ENCODE measurements around the gene ZNF213. TPM values are rescaled to one million over a fixed set of nuclear protein-coding genes. Genes with fewer than 3 reads are reported as not detected.

ZNF213 gene
- total RNA-seq, 2 experiments from 2014 or later, result 1.6 to 2.2 TPM

- H3K4me3 Mint-ChIP-seq, result no peak overlapping the region
- H3K27ac ChIP-seq (ENCODE audit: low read depth in 1 of 2, low read length in 2 of 2), result peak overlapping the region in 1 of 2 donors; percentile 18
- no peaks in the 10 kb centered on the region for H3K9me3 ChIP-seq (ENCODE audit: control insufficient read depth in 1 of 2, insufficient read depth in 1 of 2, low read length in 2 of 2)
- ATAC-seq (ENCODE audit: poor library complexity), result no peak
- H3K36me3 ChIP-seq (ENCODE audit: insufficient read depth, low read length), result no peaks in the 10 kb centered on the region
- ChIA-PET CTCF (interaction anchor here (0.5 to 3.7 kb wide), 4 partner anchors 30 to 75 kb away, joined by 3 to 30 read pairs (median 10); no protein-coding TSS in a partner anchor), POLR2A (interaction anchor here (1.3 to 9.3 kb wide), 8 partner anchors 18 to 40 kb away, joined by 3 to 91 read pairs (median 8); partner anchors contain the start of genes IL32 and ZNF213)
- no peaks in the 10 kb centered on the region for H3K27me3 Mint-ChIP-seq
- TF ChIP-seq CTCF (IDR thresholded peaks at IDR 0.05), result no peak
- no peaks in the 10 kb centered on the region for H3K27me3 ChIP-seq (ENCODE audit: control insufficient read depth in 1 of 2, insufficient read depth in 2 of 2, low read length in 2 of 2)
- DNase-seq, result no peak
- no peak overlapping the region for H3K4me3 ChIP-seq (ENCODE audit: low read length)
- no peak overlapping the region for H3K27ac Mint-ChIP-seq
- H3K36me3 Mint-ChIP-seq (ENCODE audit: low read depth), result no peaks in the 10 kb centered on the region
- intact Hi-C loops (cut with DNase I, micrococcal nuclease), result loop anchor here in 1 of 2 experiments (2.0 kb wide), 1 partner anchor 23 kb away; no protein-coding TSS in a partner anchor
- no peaks in the 10 kb centered on the region for H3K9me3 Mint-ChIP-seq
- H3K4me1 Mint-ChIP-seq (ENCODE audit: low read depth), result peaks cover 73% of the 10 kb centered on the region
- H3K4me1 ChIP-seq (ENCODE audit: insufficient read depth, low read length), result peaks cover 55% of the 10 kb centered on the region
Measured at GRCh38 chr16:3099395-3099731, 35.5 kb upstream of the ZNF213 start.

GRCh38 chr16:3099732-3100499 is 34.9 kb upstream of the ZNF213 start:
- peak overlapping the region; percentile 48 for H3K4me3 ChIP-seq (ENCODE audit: low read length)
- CTCF ChIA-PET, result interaction anchor here (0.5 to 3.7 kb wide), 5 partner anchors 19 to 75 kb away, joined by 3 to 30 read pairs (median 4); no protein-coding TSS in a partner anchor
- no peak for TF ChIP-seq CTCF (IDR thresholded peaks at IDR 0.05)
- intact Hi-C loops (cut with DNase I, micrococcal nuclease), result loop anchor here (2.0 kb wide), 3 partner anchors 23 to 41 kb away; partner anchors contain the start of gene ZNF213 (in 1 of the 2)
- POLR2A ChIA-PET, result interaction anchor here (0.6 to 9.3 kb wide), 9 partner anchors 18 to 59 kb away, joined by 3 to 91 read pairs (median 6); partner anchors contain the start of gene IL32
- no peaks in the 10 kb centered on the region for H3K27me3 Mint-ChIP-seq
- peak overlapping the region; percentile 82 for H3K4me3 Mint-ChIP-seq
- H3K27ac Mint-ChIP-seq, result peak overlapping the region; percentile 68
- H3K36me3 Mint-ChIP-seq (ENCODE audit: low read depth), result no peaks in the 10 kb centered on the region
- H3K4me1 ChIP-seq (ENCODE audit: insufficient read depth, low read length), result peaks cover 49% of the 10 kb centered on the region
- H3K4me1 Mint-ChIP-seq (ENCODE audit: low read depth), result peaks cover 71% of the 10 kb centered on the region
- no peaks in the 10 kb centered on the region for H3K27me3 ChIP-seq (ENCODE audit: control insufficient read depth in 1 of 2, insufficient read depth in 2 of 2, low read length in 2 of 2)
- peak overlapping the region in 1 of 2 donors; percentile 18 for H3K27ac ChIP-seq (ENCODE audit: low read depth in 1 of 2, low read length in 2 of 2)
- ATAC-seq (ENCODE audit: poor library complexity) (peak; percentile 82), DNase-seq (peak; percentile 78 to 97 (median 88))
- no peaks in the 10 kb centered on the region for H3K9me3 Mint-ChIP-seq
- H3K9me3 ChIP-seq (ENCODE audit: control insufficient read depth in 1 of 2, insufficient read depth in 1 of 2, low read length in 2 of 2), result no peaks in the 10 kb centered on the region
- no peaks in the 10 kb centered on the region for H3K36me3 ChIP-seq (ENCODE audit: insufficient read depth, low read length)

GRCh38 chr16:3101018-3101840 is 33.6 kb upstream of the ZNF213 start:
- Histone ChIP-seq H3K27me3 (ENCODE audit: control insufficient read depth in 1 of 2, insufficient read depth in 2 of 2, low read length in 2 of 2) (no peaks in the 10 kb centered on the region), H3K36me3 (ENCODE audit: insufficient read depth, low read length) (no peaks in the 10 kb centered on the region), H3K27ac (ENCODE audit: low read depth in 1 of 2, low read length in 2 of 2) (no peak overlapping the region), H3K4me1 (ENCODE audit: insufficient read depth, low read length) (peaks cover 44% of the 10 kb centered on the region), H3K9me3 (ENCODE audit: control insufficient read depth in 1 of 2, insufficient read depth in 1 of 2, low read length in 2 of 2) (no peaks in the 10 kb centered on the region), H3K4me3 (ENCODE audit: low read length) (peak overlapping the region; percentile 40)
- intact Hi-C loops (cut with DNase I, micrococcal nuclease), result loop anchor here in 1 of 2 experiments (2.0 kb wide), 2 partner anchors 34 to 42 kb away; partner anchors contain the start of gene ZNF213
- ChIA-PET POLR2A (interaction anchor here (0.6 to 9.3 kb wide), 12 partner anchors 8 to 61 kb away, joined by 3 to 91 read pairs (median 3); partner anchors contain the start of genes IL32 and ZNF205), CTCF (interaction anchor here (0.9 to 3.5 kb wide), 4 partner anchors 28 to 49 kb away, joined by 3 to 22 read pairs (median 9); no protein-coding TSS in a partner anchor)
- peak; percentile 78 for TF ChIP-seq CTCF (IDR thresholded peaks at IDR 0.05)
- no peaks in the 10 kb centered on the region for H3K36me3 Mint-ChIP-seq (ENCODE audit: low read depth)
- peaks cover 70% of the 10 kb centered on the region for H3K4me1 Mint-ChIP-seq (ENCODE audit: low read depth)
- no peaks in the 10 kb centered on the region for H3K27me3 Mint-ChIP-seq
- DNase-seq (peak in 9 of 14 experiments; percentile 24 to 84 (median 44)), ATAC-seq (ENCODE audit: poor library complexity) (peak; percentile 28)
- no peaks in the 10 kb centered on the region for H3K9me3 Mint-ChIP-seq
- H3K4me3 Mint-ChIP-seq, result peak overlapping the region; percentile 93
- peak overlapping the region; percentile 74 for H3K27ac Mint-ChIP-seq
